NCI-H748 treated with DMSO at 0.1 percent for 48 hours (cell line): ENCODE data around the gene MSH3.
"Not testable (repeated sequence)": the region's sequence is repeated elsewhere in the genome, so short reads cannot be mapped to it uniquely, and the experiment has no call there.

Source experiments
- DNase-seq: peaks from one replicate; lab custom pipeline; 2025; lab: John Stamatoyannopoulos, UW

The MSH3 gene

DNA sequence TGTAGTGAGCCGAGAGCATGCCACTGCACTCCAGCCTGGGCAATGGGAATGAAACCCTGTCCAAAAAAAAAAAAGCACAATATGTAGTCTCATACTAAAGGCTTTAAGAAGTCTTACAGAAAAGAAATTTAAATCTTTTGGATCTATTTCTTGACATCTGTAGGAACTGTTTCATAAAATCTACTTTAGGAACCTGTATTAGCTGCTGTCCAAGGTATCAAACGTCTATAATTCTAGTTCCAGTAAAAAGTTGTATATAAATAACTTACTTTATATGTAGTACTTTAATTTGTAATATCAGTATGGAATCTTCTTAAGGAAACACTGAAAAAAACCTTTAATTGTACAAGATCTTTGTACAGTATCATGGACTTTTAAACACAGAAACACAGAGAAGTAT lies 199.0 kb downstream of the MSH3 start:
- DNase-seq: no peak

GRCh38 chr5:80854583-80854982 lies 200.1 kb downstream of the MSH3 start:
- no peak for DNase-seq

DNA sequence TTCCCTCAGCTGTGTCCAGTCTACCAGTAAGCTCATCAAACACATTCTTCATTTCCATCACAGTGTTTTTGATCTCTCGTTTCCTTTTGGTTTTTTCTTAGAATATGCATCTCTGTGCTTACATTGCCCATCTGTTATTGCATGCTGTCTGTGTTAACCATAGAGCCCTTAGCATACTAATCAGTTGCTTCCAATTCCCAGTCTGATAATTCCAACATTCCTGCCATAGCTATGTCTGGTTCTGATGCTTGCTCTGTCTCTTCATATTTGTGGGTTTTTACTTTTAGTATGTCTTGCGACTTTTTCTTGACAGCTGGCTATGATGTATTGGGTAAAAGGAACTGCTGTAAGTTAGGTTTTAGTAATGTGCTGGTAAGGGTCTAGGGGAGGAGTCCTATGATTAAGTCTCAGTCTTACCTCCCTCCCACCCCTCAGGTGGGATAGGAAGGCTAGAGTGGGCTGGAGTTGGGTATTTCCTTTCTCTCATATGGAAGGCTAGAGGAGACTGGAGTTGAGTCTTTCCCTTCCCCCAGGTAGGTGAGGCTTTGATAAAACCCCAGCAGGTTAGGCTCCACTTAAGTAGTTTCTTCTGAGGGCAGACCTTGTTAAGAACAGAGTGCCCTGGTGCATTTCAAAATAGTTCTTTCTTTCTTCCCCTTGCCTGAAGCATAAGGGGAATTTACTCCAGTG lies 206.6 kb downstream of the MSH3 start:
- no peak for DNase-seq

DNA sequence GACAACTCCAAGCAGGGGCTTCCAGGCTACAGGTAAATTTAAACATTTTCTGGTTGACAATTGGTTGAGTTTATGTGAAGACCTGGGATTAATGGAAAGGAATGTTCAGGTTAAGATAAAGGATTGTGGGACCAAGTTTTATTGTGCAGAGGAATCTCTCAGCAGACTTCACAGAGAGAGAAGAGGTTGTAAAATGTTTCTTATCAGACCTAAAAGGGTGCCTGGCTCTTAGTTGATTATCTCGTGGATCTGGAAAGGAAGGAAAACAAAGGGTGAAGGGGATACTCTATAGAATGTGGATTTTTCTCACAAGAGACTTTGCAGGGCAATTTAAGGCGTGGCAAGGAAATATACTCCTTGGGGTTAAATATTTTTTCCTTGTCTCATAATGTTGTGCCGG lies 209.3 kb downstream of the MSH3 start:
- DNase-seq: no peak

GRCh38 chr5:80864109-80864508 lies 209.7 kb downstream of the MSH3 start:
- DNase-seq: no peak

DNA sequence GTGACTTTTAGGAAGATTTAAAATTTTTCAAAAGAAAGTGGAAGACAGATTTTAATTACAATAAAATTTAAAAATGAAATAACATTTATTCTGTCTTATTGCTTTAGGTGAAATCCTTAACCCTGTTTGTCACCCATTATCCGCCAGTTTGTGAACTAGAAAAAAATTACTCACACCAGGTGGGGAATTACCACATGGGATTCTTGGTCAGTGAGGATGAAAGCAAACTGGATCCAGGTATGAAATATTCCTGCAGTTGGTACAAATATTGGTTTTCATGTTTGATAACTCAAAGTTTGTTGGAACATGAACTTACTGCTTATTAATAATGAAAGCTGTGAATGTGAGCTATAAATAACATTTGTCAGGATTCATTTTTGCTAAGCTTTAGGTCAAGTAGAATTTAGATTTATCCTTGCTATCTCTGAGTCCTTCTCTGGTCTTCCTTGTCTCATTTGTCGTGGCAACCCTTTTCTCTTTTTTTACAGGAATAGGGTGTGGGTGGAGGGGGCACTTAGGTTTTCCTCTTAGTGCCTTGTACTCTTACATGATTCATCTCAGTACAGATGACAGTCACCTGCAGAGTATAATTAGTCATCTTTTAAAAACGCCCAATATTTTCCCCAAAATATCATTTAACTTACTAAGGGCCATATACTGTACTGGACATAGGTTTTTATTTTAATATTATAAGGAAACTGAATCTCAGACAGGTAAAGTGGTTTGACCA lies 210.4 kb downstream of the MSH3 start:
- DNase-seq: no peak

DNA sequence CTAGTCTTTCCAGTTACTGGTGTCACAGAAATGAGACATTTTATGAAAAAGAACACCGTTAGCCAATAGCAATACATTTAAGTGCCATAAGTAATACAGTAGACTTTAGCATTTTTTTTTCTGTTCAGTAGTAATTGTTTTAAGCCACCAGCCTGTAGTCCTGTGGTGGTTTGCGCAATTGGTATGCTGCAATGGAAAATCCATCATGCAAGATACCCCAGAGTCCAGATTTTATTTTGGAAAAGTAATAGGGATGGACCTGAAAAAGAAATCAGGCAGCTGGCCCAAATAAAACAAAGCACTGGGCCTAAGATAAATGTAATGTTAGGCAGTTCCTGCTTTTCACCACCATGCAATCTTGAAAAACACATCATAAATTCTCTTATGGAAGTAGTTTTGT lies 211.1 kb downstream of the MSH3 start:
- no peak for DNase-seq

DNA sequence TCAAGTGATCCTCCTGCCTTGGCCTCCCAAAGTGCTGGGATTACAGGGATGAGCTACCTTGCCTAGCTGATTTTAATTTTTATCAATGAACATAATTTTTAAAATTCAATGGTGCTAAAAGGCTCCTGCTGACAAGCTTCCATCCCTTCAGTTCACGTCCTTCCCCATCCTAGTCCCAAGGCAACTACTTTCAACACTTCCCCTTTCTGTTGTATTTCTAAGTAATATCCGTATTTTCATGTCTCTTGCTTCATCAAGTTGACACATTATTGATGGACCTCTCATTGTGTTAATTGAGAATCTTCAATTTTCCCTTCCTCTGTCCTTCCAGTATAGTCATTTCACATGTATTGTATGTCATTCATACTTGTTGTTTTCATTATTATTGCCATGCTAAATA lies 211.9 kb downstream of the MSH3 start:
- DNase-seq: no peak

DNA sequence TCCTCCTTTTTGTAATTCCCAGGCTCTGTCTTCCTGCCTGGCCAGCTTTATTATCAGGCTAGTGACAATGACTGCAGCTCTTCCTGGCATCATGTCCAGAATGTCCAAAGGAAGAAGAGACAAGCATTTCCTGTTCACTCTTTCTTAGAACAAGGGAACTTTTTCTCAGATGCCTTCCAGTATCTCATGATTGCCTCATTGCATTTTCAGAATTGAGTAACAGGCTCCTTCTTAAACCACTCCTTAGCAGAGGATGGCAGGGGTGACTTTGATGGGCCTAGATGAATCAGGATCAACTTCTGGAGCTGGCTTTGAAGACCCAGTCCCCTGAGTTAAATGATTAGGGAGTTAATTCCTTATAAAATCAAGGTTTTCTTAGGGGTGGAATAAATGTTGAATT lies 212.8 kb downstream of the MSH3 start:
- DNase-seq: no peak

DNA sequence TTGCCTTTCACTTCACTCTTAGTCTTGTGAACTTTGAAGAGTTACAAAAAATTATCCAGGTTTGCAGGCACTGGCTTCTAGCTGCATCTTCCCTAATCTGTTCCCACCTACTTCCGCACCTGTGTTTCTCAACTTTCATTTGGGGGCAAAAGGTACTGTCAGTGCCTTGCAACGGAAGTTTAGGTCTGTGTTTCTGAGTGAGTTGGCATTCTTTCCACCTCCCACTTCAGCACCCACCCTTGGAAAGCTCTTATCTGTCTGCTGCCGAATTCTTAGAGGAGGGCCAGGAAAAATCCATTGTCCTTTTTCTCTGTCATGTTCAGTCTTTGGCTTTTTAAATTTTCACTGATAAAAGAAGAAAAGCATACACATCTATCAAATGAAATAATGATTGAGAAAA lies 216.0 kb downstream of the MSH3 start:
- no peak for DNase-seq

GRCh38 chr5:80871541-80871961 lies 217.1 kb downstream of the MSH3 start:
- no peak for DNase-seq

GRCh38 chr5:80874162-80874561 lies 219.7 kb downstream of the MSH3 start:
- DNase-seq: no peak

- DNase-seq: no peak
Measured at GRCh38 chr5:80877592-80877991, 223.1 kb downstream of the MSH3 start.

DNA sequence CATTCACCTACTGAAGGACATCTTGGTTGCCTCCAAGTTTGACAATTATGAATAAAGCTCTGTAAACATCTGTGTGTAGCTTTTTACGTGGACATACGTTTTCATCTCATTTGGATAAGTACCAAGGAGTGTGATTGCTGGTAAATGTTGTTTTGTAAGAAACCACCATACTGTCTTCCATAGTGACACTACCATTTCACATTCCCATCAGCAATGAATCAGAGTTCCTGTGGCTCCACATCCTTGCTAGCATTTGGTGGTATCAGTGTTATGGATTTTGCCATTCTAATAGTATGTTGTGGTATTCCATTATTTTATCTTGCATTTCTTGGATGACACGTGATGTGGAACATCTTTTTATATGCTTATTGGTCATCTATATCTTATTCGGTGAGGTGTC lies 227.3 kb downstream of the MSH3 start:
- DNase-seq: no peak

- DNase-seq: not testable (repeated sequence)
Measured at GRCh38 chr5:80883390-80883789, 228.9 kb downstream of the MSH3 start.

DNA sequence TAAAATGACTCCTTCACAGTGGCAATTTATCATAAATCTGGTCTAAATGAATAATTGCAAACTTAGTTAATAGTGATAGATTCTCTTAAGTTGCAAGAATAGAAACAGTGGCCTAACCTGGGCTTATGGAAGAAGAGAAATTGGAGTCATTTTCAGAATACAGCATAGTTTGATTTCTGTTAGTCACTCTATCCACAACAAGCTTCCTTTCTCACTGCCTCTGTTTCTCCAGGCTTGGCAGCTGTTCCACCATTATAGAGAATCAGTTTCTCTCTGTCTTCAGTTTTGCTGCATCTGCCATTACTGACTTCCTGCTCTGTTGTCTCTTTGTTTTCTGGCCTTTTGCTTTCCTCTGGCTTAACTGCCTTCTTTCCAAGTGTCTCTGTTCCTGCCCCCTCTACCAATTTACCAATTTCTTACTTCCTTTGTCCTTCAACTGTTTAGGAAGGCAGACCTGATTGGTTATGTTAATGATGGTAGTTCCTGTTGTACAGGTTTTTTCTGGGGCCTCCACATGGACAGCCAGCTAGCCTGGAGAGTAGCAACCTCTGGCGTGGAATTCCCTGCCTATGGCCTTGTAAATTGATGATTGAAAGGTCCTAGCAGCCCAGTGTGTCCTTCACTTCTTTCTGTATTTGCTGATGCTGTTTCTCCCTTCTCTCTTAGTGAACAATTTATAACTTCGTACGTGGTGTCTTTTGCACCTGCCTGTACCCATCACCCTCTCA lies 229.8 kb downstream of the MSH3 start:
- DNase-seq: no peak

DNA sequence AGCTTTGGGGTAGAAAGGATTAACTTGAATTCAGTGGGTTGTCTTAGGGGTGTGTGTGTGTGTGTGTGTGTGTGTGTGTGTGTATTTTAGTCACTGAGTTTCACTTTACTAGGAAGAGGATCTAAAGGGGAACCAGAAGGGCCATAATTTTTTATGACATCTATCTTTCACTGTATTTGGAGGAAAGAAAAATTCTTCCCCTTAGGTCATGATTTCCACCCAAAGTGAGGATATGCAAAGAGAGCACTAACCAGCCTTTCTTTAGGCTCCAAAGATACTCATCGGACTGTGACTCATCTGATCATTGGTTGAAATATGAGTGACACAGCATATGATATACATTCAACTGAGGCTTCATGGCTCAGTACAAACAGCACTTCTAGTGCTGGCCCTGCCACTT lies 230.5 kb downstream of the MSH3 start:
- DNase-seq: no peak

DNA sequence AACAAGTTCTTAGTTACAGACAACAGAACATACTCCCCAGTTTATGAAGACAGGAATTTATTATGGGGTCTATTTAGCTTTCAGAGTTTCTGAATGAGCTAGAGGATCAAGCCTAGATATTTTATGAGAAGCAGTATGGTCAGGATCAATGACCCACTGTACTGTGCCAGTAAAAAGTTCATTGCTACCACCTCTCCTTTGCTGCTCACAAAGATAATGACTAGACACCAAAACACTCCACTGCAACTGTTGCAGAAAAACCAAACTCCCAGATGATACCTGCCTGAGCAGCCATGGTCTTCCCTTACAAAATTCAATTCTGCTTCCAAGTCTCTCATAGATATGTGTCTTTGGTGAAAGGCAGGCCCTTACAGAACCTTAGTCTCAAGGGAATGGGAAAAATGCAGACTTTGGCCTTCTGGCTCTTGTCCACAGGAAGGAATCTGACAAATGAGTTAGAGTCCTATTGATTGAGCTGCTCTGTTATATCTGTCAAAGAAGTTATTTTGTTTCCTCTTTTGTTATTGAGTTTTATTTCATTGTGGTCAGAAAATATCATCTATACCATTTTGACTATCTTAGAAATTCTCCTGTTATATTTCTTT lies 231.0 kb downstream of the MSH3 start:
- no peak for DNase-seq

- no peak for DNase-seq
Measured at GRCh38 chr5:80894083-80894482, 239.6 kb downstream of the MSH3 start.

- DNase-seq: no peak
Measured at GRCh38 chr5:80895523-80895922, 241.1 kb downstream of the MSH3 start.

- not testable (repeated sequence) for DNase-seq
Measured at GRCh38 chr5:80902624-80903023, 248.2 kb downstream of the MSH3 start.

- DNase-seq: no peak
Measured at GRCh38 chr5:80904533-80905187, 250.2 kb downstream of the MSH3 start.
